GM12865 (cell line): Measurements from ENCODE around the gene S100A2.
"Not testable (repeated sequence)": the region's sequence is repeated elsewhere in the genome, so short reads cannot be mapped to it uniquely, and the experiment has no call there.

Experiments used
- DNase-seq: peaks from one replicate; pipeline ENCODE4 v3.0.0; 2010; ENCODE audit warnings: low read depth
- H3K4me3 ChIP-seq: 2 replicates; pipeline ENCODE4 v1.5.1; 2011; ENCODE audit warnings: mild to moderate bottlenecking, low read depth, low read length, control low read depth
- TF ChIP-seq, protein P1 (sequence below): IDR thresholded peaks from 2 replicates; pipeline ENCODE4 v1.5.1; 2011; ENCODE audit warnings: low read length, control low read depth, low read depth, inconsistent platforms; ENCODE audit not compliant: insufficient read depth; ENCODE audit errors: missing control alignments

Gene S100A2

GRCh38 chr1:153597206-153597605 is 31.6 kb upstream of the S100A2 start:
- DNase-seq, result peak; percentile 16
- no peak overlapping the region for H3K4me3 ChIP-seq
- TF ChIP-seq, protein P1, sequence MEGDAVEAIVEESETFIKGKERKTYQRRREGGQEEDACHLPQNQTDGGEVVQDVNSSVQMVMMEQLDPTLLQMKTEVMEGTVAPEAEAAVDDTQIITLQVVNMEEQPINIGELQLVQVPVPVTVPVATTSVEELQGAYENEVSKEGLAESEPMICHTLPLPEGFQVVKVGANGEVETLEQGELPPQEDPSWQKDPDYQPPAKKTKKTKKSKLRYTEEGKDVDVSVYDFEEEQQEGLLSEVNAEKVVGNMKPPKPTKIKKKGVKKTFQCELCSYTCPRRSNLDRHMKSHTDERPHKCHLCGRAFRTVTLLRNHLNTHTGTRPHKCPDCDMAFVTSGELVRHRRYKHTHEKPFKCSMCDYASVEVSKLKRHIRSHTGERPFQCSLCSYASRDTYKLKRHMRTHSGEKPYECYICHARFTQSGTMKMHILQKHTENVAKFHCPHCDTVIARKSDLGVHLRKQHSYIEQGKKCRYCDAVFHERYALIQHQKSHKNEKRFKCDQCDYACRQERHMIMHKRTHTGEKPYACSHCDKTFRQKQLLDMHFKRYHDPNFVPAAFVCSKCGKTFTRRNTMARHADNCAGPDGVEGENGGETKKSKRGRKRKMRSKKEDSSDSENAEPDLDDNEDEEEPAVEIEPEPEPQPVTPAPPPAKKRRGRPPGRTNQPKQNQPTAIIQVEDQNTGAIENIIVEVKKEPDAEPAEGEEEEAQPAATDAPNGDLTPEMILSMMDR, result no peak

GRCh38 chr1:153592748-153593147 is 27.1 kb upstream of the S100A2 start:
- H3K4me3 ChIP-seq, result no peak overlapping the region
- DNase-seq, result no peak
- TF ChIP-seq, protein P1, result no peak

DNA sequence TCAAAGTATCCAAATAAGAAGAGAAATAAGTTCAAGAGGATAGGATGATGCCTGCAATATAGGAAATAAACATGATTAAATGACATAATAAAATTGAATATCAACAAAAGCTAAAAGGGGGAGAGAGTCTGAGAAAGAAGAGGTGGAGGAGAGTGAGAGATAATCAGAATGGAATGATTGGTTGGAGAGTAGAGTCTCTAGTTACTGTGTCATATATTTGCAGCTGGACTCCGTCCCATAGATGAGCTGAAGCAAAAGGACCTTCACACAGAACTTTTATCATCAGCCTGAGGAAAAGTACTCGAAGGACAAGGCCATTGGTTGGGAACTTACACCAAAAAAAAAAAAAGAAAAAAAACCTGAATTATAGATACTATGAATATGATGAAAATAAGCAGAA is 22.8 kb upstream of the S100A2 start:
- H3K4me3 ChIP-seq, result no peak overlapping the region
- DNase-seq, result no peak

DNA sequence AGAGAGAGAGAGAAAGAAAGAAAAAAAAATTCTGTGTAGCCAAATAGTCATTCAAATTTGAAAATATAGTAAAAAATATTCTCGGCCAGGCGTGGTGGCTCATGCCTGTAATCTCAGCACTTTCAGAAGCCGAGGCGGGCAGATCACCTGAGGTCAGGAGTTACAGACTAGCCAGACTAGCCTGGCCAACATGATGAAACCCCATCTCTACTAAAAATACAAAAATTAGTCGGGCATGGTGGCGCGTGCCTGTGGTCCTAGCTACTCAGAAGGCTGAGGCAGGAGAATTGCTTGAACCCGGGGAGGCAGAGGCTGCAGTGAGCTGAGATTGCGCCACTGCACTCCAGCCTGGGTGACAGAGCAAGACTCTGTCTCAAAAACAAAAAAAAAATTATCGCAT is 22.4 kb upstream of the S100A2 start:
- not testable (repeated sequence) for H3K4me3 ChIP-seq, DNase-seq

More for the DNA sequence above, 22.8 kb upstream of the S100A2 start:
- TF ChIP-seq, protein P1, result no peak

GRCh38 chr1:153587314-153587713 is 21.7 kb upstream of the S100A2 start:
- TF ChIP-seq, protein P1, result no peak
- DNase-seq, result no peak
- no peak overlapping the region for H3K4me3 ChIP-seq

- H3K4me3 ChIP-seq, result no peak overlapping the region
- DNase-seq, result no peak
- TF ChIP-seq, protein P1, result no peak
These were observed 20.7 kb upstream of the S100A2 start for GRCh38 chr1:153586347-153586746.

DNA sequence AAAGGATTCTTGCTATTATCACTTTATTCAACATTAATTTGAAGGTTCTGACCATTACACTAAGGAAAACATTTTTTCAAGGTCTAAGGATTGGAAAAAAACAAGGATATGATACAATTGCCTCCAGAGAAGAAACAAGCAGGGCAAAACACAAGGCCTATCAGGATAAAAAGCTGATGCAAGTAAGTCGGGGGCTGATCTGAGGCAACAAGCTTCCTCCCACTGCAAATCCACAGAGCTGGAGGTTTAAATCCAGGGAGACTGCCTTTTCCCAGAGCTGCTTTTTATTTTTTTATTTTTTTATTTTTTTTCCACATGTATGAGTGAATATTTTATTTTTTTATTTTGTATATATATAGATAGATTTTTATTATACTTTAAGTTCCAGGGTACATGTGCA is 19.4 kb upstream of the S100A2 start:
- TF ChIP-seq, protein P1, result no peak
- DNase-seq, result no peak
- no peak overlapping the region for H3K4me3 ChIP-seq
